ENCODE measurements around the gene VPS54.

- TF ChIP-seq CTCF (IDR thresholded peaks at IDR 0.05) (no peak), POLR2A (IDR thresholded peaks at IDR 0.05) (no peak)
Observed at GRCh38 chr2:64008434-64009009, 10.7 kb downstream of the VPS54 start.

Measured in gastroesophageal sphincter (tissue), 3 donors.